OCI-LY1 (cell line): Measurements from ENCODE around the gene CERS6.

ENCODE experiments used
- H2AFZ ChIP-seq: fragments of 200-600 bp; sonication (generic), shearing (Covaris generic); 2 replicates; pipeline ENCODE4 v1.6.0; 2014; ENCODE audit warnings: antibody characterized with exemption, mild to moderate bottlenecking, low read length
- H3F3A ChIP-seq: fragments of 200-600 bp; sonication (generic), shearing (Covaris generic); 2 replicates; pipeline ENCODE4 v1.6.0; 2014; ENCODE audit warnings: mild to moderate bottlenecking, antibody characterized with exemption, low read length, moderate library complexity; ENCODE audit not compliant: insufficient read depth
- H3K27ac ChIP-seq: fragments of 200-600 bp; sonication (generic); 2 replicates; pipeline ENCODE4 v1.5.1; 2014; ENCODE audit warnings: low read length, mixed run types, mild to moderate bottlenecking, low read depth; ENCODE audit not compliant: poor library complexity, severe bottlenecking
- H3K27me3 ChIP-seq: fragments of 200-600 bp; sonication (generic); 2 replicates; pipeline ENCODE4 v1.6.0; 2014; ENCODE audit warnings: antibody characterized with exemption, mild to moderate bottlenecking, low read length, moderate library complexity; ENCODE audit not compliant: insufficient read depth
- H3K36me3 ChIP-seq: fragments of 200-600 bp; sonication (generic); 2 replicates; pipeline ENCODE4 v1.6.1; 2014; ENCODE audit warnings: mild to moderate bottlenecking, antibody characterized with exemption, low read length, moderate library complexity, mixed read lengths; ENCODE audit not compliant: insufficient read depth
- H3K4me1 ChIP-seq: fragments of 200-600 bp; sonication (generic); 2 replicates; pipeline ENCODE4 v1.5.1; 2014; ENCODE audit warnings: mild to moderate bottlenecking, low read length, moderate library complexity; ENCODE audit not compliant: insufficient read depth, severe bottlenecking
- H3K4me2 ChIP-seq: fragments of 200-600 bp; sonication (generic), shearing (Covaris generic); 2 replicates; pipeline ENCODE4 v1.6.1; 2014; ENCODE audit warnings: low read length
- H3K4me3 ChIP-seq: fragments of 200-600 bp; sonication (generic); 2 replicates; pipeline ENCODE4 v1.5.1; 2014; ENCODE audit warnings: low read length, low read depth, mild to moderate bottlenecking, mixed read lengths; ENCODE audit not compliant: poor library complexity, severe bottlenecking
- H3K79me2 ChIP-seq: fragments of 200-600 bp; shearing (Covaris generic); 2 replicates; pipeline ENCODE4 v1.6.1; 2016; ENCODE audit warnings: mixed run types, low read length, mixed read lengths; ENCODE audit not compliant: insufficient read depth
- H3K9ac ChIP-seq: fragments of 200-600 bp; sonication (generic), shearing (Covaris generic); 2 replicates; pipeline ENCODE4 v1.6.1; 2014; ENCODE audit warnings: mild to moderate bottlenecking, low read length, mixed read lengths
- H3K9me2 ChIP-seq: fragments of 200-600 bp; sonication (generic), shearing (Covaris generic); 2 replicates; pipeline ENCODE4 v1.6.1; 2014; ENCODE audit warnings: low read depth, mild to moderate bottlenecking, low read length, mixed read lengths
- H3K9me3 ChIP-seq: fragments of 200-600 bp; shearing (Covaris generic); 2 replicates; pipeline ENCODE4 v1.6.1; 2014; ENCODE audit warnings: low read length, mixed read lengths
- H4K20me1 ChIP-seq: fragments of 200-600 bp; sonication (generic), shearing (Covaris generic); 2 replicates; pipeline ENCODE4 v1.6.0; 2016; ENCODE audit warnings: mild to moderate bottlenecking, low read length; ENCODE audit not compliant: insufficient read depth
- CTCF ChIP-seq: fragments of 200-600 bp; sonication (generic), shearing (Covaris generic); IDR thresholded peaks from 2 replicates; pipeline ENCODE4 v1.5.1; 2017; ENCODE audit warnings: mild to moderate bottlenecking, antibody characterized with exemption, low read length, moderate library complexity, mixed read lengths
- EZH2 ChIP-seq: fragments of 200-600 bp; sonication (generic), shearing (Covaris generic); IDR thresholded peaks from 2 replicates; pipeline ENCODE4 v1.8.0; 2017; ENCODE audit warnings: borderline replicate concordance, mixed run types, mild to moderate bottlenecking, antibody characterized with exemption, low read length, moderate library complexity, mixed read lengths

The CERS6 gene

GRCh38 chr2:168565112-168565511 lies 109.0 kb downstream of the CERS6 start:
- no peak overlapping the region for H3K9ac ChIP-seq
- H3K4me1 ChIP-seq = no peaks in the 10 kb centered on the region
- H3K27ac ChIP-seq = no peak overlapping the region
- H3K36me3 ChIP-seq = no peaks in the 10 kb centered on the region
- H3K9me2 ChIP-seq = no peaks in the 10 kb centered on the region
- no peaks in the 10 kb centered on the region for H3K27me3 ChIP-seq
- H4K20me1 ChIP-seq = no peaks in the 10 kb centered on the region
- H3F3A ChIP-seq = no peaks in the 10 kb centered on the region
- no peak overlapping the region for H3K4me3 ChIP-seq
- H3K79me2 ChIP-seq = no peaks in the 10 kb centered on the region
- no peak for TF ChIP-seq EZH2
- H3K4me2 ChIP-seq = no peak overlapping the region
- no peaks in the 10 kb centered on the region for H3K9me3 ChIP-seq
- H2AFZ ChIP-seq = no peak overlapping the region

- Histone ChIP-seq H3K36me3 (no peaks in the 10 kb centered on the region), H3K79me2 (no peaks in the 10 kb centered on the region), H3K4me1 (no peaks in the 10 kb centered on the region), H2AFZ (no peak overlapping the region), H3K4me2 (no peak overlapping the region), H3K27me3 (no peaks in the 10 kb centered on the region), H3K27ac (no peak overlapping the region), H3F3A (no peaks in the 10 kb centered on the region), H3K9me2 (no peaks in the 10 kb centered on the region), H4K20me1 (no peaks in the 10 kb centered on the region), H3K4me3 (no peak overlapping the region), H3K9ac (no peak overlapping the region), H3K9me3 (no peaks in the 10 kb centered on the region)
- TF ChIP-seq CTCF (no peak), EZH2 (no peak)
Measured at GRCh38 chr2:168565512-168565911, 109.4 kb downstream of the CERS6 start.

- Histone ChIP-seq H3K27ac (no peak overlapping the region), H3K9me3 (no peaks in the 10 kb centered on the region), H3K27me3 (no peaks in the 10 kb centered on the region), H2AFZ (no peak overlapping the region), H3K9me2 (no peaks in the 10 kb centered on the region), H3K79me2 (no peaks in the 10 kb centered on the region), H3K4me2 (no peak overlapping the region), H3F3A (no peaks in the 10 kb centered on the region), H3K36me3 (no peaks in the 10 kb centered on the region), H4K20me1 (no peaks in the 10 kb centered on the region), H3K9ac (no peak overlapping the region), H3K4me1 (no peaks in the 10 kb centered on the region), H3K4me3 (no peak overlapping the region)
- no peak for TF ChIP-seq EZH2
- no peak for TF ChIP-seq CTCF
Measured at GRCh38 chr2:168566974-168567665, 111.0 kb downstream of the CERS6 start.

DNA sequence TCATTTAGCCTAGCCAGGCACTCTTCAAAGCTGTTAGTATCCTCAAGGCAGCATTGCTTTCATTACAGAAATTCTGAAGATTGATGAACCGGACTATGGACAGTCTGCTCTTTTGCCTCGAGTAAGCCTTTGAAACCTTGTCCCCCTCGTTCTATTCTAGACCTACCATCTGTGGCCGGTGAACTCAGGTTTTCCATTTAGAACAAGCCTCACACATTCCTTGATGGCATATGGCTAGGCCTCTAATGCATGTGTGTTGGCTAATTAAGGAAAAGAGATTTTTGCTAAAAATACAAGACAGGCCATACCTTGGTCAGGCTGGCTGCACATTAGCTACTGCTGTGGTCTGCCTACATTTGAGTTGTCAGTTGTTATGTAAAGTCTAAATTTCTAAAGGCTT lies 111.8 kb downstream of the CERS6 start:
- TF ChIP-seq CTCF (no peak), EZH2 (no peak)
- H3K27ac ChIP-seq = no peak overlapping the region
- H3K79me2 ChIP-seq = no peaks in the 10 kb centered on the region
- no peaks in the 10 kb centered on the region for H4K20me1 ChIP-seq
- no peaks in the 10 kb centered on the region for H3K4me1 ChIP-seq
- H3F3A ChIP-seq = no peaks in the 10 kb centered on the region
- no peak overlapping the region for H3K9ac ChIP-seq
- H2AFZ ChIP-seq = no peak overlapping the region
- H3K27me3 ChIP-seq = no peaks in the 10 kb centered on the region
- H3K4me3 ChIP-seq = no peak overlapping the region
- H3K9me3 ChIP-seq = no peaks in the 10 kb centered on the region
- no peak overlapping the region for H3K4me2 ChIP-seq
- H3K36me3 ChIP-seq = no peaks in the 10 kb centered on the region
- H3K9me2 ChIP-seq = no peaks in the 10 kb centered on the region
